Hepatocyte (in vitro differentiated cells): Measurements from ENCODE around the gene ACP5. TPM values are rescaled to one million over a fixed set of nuclear protein-coding genes. Genes with fewer than 3 reads are reported as not detected.

ENCODE experiments used
- DNase-seq: peaks from one replicate; pipeline ENCODE4 v3.0.0-alpha.2; 2016; ENCODE audit warnings: low spot score
- H2AFZ ChIP-seq: fragments of 200-600 bp; sonication (generic); 2 replicates; pipeline ENCODE4 v1.6.0; 2016; ENCODE audit warnings: antibody characterized with exemption, mild to moderate bottlenecking
- H3K27ac ChIP-seq: fragments of 200-600 bp; sonication (generic); 2 replicates; pipeline ENCODE4 v1.5.1; 2016; ENCODE audit warnings: mild to moderate bottlenecking
- H3K27me3 ChIP-seq: fragments of 200-600 bp; sonication (generic); 2 replicates; pipeline ENCODE4 v1.6.1; 2016
- H3K36me3 ChIP-seq: fragments of 200-600 bp; sonication (generic); replicated peaks from 2 replicates; pipeline ENCODE4 v1.5.1; 2016; ENCODE audit warnings: low read depth; ENCODE audit not compliant: insufficient read depth
- H3K4me1 ChIP-seq: fragments of 200-600 bp; sonication (generic); 2 replicates; pipeline ENCODE4 v1.5.1; 2016; ENCODE audit warnings: mild to moderate bottlenecking, moderate library complexity; ENCODE audit not compliant: insufficient read depth
- H3K4me2 ChIP-seq: fragments of 200-600 bp; sonication (generic); 2 replicates; pipeline ENCODE4 v1.6.0; 2016
- H3K4me3 ChIP-seq: fragments of 200-600 bp; sonication (generic); 2 replicates; pipeline ENCODE4 v1.5.1; 2016; ENCODE audit warnings: mild to moderate bottlenecking
- H3K79me2 ChIP-seq: fragments of 200-600 bp; sonication (generic); 2 replicates; pipeline ENCODE4 v1.6.0; 2017; ENCODE audit warnings: mild to moderate bottlenecking
- H3K9me2 ChIP-seq: fragments of 200-600 bp; sonication (generic); replicated peaks from 2 replicates; pipeline ENCODE4 v1.6.0; 2017; ENCODE audit warnings: mild to moderate bottlenecking; ENCODE audit not compliant: insufficient read depth
- H3K9me3 ChIP-seq: fragments of 200-600 bp; sonication (generic); 2 replicates; pipeline ENCODE4 v1.5.1; 2016; ENCODE audit warnings: low read depth, mild to moderate bottlenecking
- H4K20me1 ChIP-seq: fragments of 200-600 bp; sonication (generic); 2 replicates; pipeline ENCODE4 v1.6.0; 2016; ENCODE audit warnings: mild to moderate bottlenecking; ENCODE audit not compliant: insufficient read depth, poor library complexity, severe bottlenecking
- EZH2 ChIP-seq: fragments of 200-600 bp; sonication (generic); IDR thresholded peaks from 2 replicates; pipeline ENCODE4 v1.6.1; 2016; ENCODE audit warnings: antibody characterized with exemption, mild to moderate bottlenecking, borderline replicate concordance
- EZH2phosphoT487 ChIP-seq: fragments of 200-600 bp; sonication (generic); IDR thresholded peaks from one replicate; pipeline ENCODE4 v1.6.1; 2018; ENCODE audit warnings: antibody characterized with exemption, mild to moderate bottlenecking, low read depth, moderate library complexity; ENCODE audit not compliant: unreplicated experiment, severe bottlenecking
- WGBS: methylation state at CpG from one replicate; pipeline ENCODE4 v1.1.6; 2016; ENCODE audit warnings: low lambda C conversion rate; ENCODE audit errors: missing lambda C conversion rate; 5-methylcytosine and 5-hydroxymethylcytosine counted together
- polyA plus RNA-seq: library from polyadenylated mRNA; unstranded; fragments of >200 nt; fragmentation: Nextera tagmentation; extraction: Ambion mirVana; gene quantifications from 2 replicates; pipeline ENCODE4 v1.2.1, GENCODE V29; 2016
- total RNA-seq: library from RNA; depleted of rRNA; stranded (reverse); fragments of >200 nt; gene quantifications from 2 replicates; pipeline ENCODE4 v1.2.3, GENCODE V29; 2014
- TF ChIP-seq, protein P1 (sequence below): fragments of 200-600 bp; sonication (generic); IDR thresholded peaks from 2 replicates; pipeline ENCODE4 v1.5.1; 2016; ENCODE audit warnings: antibody characterized with exemption, mild to moderate bottlenecking; ENCODE audit not compliant: poor library complexity

Gene ACP5
- total and polyA plus RNA-seq, 2 experiments from 2014 or later = 7.2 to 18.1 TPM

DNA sequence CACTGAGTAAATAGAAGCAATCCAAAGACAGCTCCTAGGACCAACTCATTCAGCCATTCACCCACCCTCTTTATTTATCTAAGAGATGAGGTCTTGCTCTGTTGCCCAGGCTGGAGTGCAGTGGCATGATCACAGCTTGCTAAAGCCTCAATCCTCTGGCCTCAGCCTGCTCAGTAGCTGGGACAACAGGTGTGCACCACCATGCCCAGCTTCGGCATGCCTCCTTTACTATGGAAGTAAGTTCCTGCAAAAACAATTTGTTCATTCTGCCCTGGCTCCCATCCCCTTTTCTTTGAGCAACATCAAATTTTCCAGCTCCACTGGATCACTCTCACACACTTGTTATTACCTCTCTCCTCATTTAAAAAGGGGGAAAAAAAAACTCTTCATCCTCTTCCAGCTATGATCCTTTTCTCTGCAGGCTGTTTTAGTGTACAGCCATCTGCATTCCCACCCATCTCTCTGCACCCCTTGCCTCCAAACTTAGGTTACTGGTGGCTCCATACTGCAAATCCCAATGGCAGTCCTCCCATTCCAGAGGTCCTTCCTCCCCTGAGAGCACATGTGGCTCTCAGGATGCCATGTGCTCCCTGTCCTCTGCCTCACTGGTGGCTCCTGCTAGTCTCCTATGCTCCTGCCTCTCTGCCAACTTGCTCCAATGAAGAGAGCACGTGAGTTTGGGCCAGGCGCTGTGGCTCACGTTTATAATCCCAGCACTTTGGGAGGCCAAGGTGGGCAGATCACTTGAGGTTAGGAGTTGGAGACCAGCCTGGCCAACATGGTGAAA lies 20.6 kb downstream of the ACP5 start:
- Histone ChIP-seq H2AFZ (no peak overlapping the region), H3K27ac (no peak overlapping the region), H3K27me3 (no peaks in the 10 kb centered on the region), H3K9me3 (no peaks in the 10 kb centered on the region), H4K20me1 (peaks cover 24% of the 10 kb centered on the region), H3K9me2 (no peaks in the 10 kb centered on the region), H3K4me2 (no peak overlapping the region), H3K4me1 (peaks cover 13% of the 10 kb centered on the region), H3K36me3 (no peaks in the 10 kb centered on the region), H3K79me2 (peaks cover 30% of the 10 kb centered on the region), H3K4me3 (no peak overlapping the region)
- no peak for DNase-seq
- 78% methylated on average over 4 of the region's 4 CpGs for WGBS
- TF ChIP-seq, protein P1, sequence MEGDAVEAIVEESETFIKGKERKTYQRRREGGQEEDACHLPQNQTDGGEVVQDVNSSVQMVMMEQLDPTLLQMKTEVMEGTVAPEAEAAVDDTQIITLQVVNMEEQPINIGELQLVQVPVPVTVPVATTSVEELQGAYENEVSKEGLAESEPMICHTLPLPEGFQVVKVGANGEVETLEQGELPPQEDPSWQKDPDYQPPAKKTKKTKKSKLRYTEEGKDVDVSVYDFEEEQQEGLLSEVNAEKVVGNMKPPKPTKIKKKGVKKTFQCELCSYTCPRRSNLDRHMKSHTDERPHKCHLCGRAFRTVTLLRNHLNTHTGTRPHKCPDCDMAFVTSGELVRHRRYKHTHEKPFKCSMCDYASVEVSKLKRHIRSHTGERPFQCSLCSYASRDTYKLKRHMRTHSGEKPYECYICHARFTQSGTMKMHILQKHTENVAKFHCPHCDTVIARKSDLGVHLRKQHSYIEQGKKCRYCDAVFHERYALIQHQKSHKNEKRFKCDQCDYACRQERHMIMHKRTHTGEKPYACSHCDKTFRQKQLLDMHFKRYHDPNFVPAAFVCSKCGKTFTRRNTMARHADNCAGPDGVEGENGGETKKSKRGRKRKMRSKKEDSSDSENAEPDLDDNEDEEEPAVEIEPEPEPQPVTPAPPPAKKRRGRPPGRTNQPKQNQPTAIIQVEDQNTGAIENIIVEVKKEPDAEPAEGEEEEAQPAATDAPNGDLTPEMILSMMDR = no peak
- TF ChIP-seq EZH2phosphoT487 (no peak), EZH2 (no peak)

DNA sequence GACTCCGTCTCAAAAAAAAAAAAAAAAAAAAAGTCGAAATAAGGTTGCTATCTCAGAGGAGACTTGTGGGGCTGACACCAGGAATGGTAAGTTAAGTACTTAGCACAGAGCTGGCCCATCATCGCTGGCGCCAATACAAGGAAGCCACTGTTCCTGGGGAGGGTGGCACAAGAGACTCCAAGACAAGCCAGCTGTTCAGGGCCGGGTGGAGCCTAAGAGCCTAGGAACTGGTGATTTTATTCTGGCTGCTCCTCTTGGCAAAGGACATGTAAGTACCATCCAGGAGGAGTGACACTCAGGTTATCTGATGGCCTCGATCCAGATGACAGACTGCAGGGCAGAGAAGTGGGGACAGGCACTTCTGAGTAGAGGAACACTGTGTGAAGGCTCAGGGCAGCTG lies 22.2 kb downstream of the ACP5 start:
- Histone ChIP-seq H3K4me1 (peaks cover 13% of the 10 kb centered on the region), H2AFZ (no peak overlapping the region), H3K79me2 (peaks cover 30% of the 10 kb centered on the region), H3K27ac (no peak overlapping the region), H3K9me2 (no peaks in the 10 kb centered on the region), H3K4me2 (no peak overlapping the region), H3K9me3 (no peaks in the 10 kb centered on the region), H3K27me3 (no peaks in the 10 kb centered on the region), H3K36me3 (no peaks in the 10 kb centered on the region), H4K20me1 (peaks cover 24% of the 10 kb centered on the region), H3K4me3 (no peak overlapping the region)
- TF ChIP-seq, protein P1 = no peak
- TF ChIP-seq EZH2 (no peak), EZH2phosphoT487 (no peak)
- no peak for DNase-seq
- WGBS = 95% methylated on average over 6 of the region's 6 CpGs

DNA sequence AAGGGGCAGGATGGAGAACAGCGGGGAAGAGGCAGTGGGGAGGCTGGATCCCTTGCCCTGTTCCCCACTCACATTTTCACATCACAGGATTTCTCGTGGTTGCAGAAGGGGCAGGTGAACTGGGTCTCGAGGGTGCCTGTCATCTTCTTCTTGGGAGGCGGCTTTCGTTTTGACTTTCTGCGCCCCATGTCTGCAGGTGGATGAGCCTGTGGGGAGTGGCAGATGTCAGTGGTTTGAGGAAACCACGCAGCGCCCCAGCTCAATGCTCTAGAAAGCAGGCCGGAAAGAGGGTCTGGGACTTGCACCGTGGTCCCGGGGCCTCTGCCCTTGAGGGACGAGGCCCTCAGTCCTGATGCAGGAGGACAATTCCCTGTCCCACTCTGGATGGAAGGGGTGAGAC lies 23.3 kb downstream of the ACP5 start:
- H3K9me3 ChIP-seq = no peaks in the 10 kb centered on the region
- no peak for DNase-seq
- peaks cover 8% of the 10 kb centered on the region for H3K4me1 ChIP-seq
- H3K27ac ChIP-seq = no peak overlapping the region
- no peak overlapping the region for H3K4me3 ChIP-seq
- no peaks in the 10 kb centered on the region for H3K9me2 ChIP-seq
- H3K27me3 ChIP-seq = no peaks in the 10 kb centered on the region
- H3K79me2 ChIP-seq = peaks cover 29% of the 10 kb centered on the region
- no peak overlapping the region for H2AFZ ChIP-seq
- no peak overlapping the region for H3K4me2 ChIP-seq
- peaks cover 24% of the 10 kb centered on the region for H4K20me1 ChIP-seq
- no peaks in the 10 kb centered on the region for H3K36me3 ChIP-seq
- TF ChIP-seq EZH2 = no peak
- TF ChIP-seq, protein P1 = no peak
- WGBS = over 99% methylated on average over 11 of the region's 12 CpGs
